Gastroesophageal sphincter (tissue), 4 donors: ENCODE measurements around the gene PKD2. TPM values are rescaled to one million over a fixed set of nuclear protein-coding genes. Genes with fewer than 3 reads are reported as not detected.
"Not testable (repeated sequence)": the region's sequence is repeated elsewhere in the genome, so short reads cannot be mapped to it uniquely, and the experiment has no call there.

Source experiments
- ATAC-seq: fragments of 150-250 bp; one replicate; pipeline ENCODE4 v1.9.1; 2016; ENCODE audit warnings: mild to moderate bottlenecking, moderate library complexity
- H3K27ac ChIP-seq, 4 donors: fragments of 200-600 bp; sonication (generic) in 3 of 4; 1 replicate in 3 of 4; 2 replicates in 1 of 4; pipeline ENCODE4 v1.5.1; 2016 to 2019
- H3K27me3 ChIP-seq: fragments of 200-600 bp; sonication (generic); one replicate; pipeline ENCODE4 v1.5.1; 2019
- H3K36me3 ChIP-seq, 2 donors: fragments of 200-600 bp; sonication (generic); one replicate each; pipeline ENCODE4 v1.5.1; 2019; ENCODE audit warnings: control low read depth in 1 of 2
- H3K4me1 ChIP-seq, 3 donors: fragments of 200-600 bp; sonication (generic); 1 replicate in 2 of 3; 2 replicates in 1 of 3; pipeline ENCODE4 v1.5.1; 2016 to 2019; ENCODE audit warnings: control low read depth in 2 of 3
- H3K4me3 ChIP-seq, 2 donors: fragments of 200-600 bp; sonication (generic); one replicate each; pipeline ENCODE4 v1.5.1; 2019; ENCODE audit warnings: mild to moderate bottlenecking in 1 of 2, moderate library complexity in 1 of 2
- H3K9me3 ChIP-seq, 3 donors: fragments of 200-600 bp; sonication (generic); one replicate each; pipeline ENCODE4 v1.5.1; 2017 to 2019; ENCODE audit warnings: control low read depth in 2 of 3
- CTCF ChIP-seq, 4 experiments: fragments of 200-600 bp in 2 of 4; fragments of 450-650 bp in 2 of 4; sonication (generic) in 1 of 4; IDR thresholded peaks; one replicate each; pipeline ENCODE4 v1.5.1; 2017 to 2019; ENCODE audit warnings: antibody characterized with exemption in 4 of 4, mild to moderate bottlenecking in 2 of 4, moderate library complexity in 2 of 4
- EP300 ChIP-seq: sonication (generic); formaldehyde crosslinking; IDR thresholded peaks from one replicate; pipeline ENCODE4 v1.6.1; 2017; ENCODE audit warnings: antibody characterized with exemption, mild to moderate bottlenecking
- POLR2A ChIP-seq, 2 donors: fragments of 450-650 bp; IDR thresholded peaks; one replicate each; pipeline ENCODE4 v1.6.1; 2017; ENCODE audit warnings: antibody characterized with exemption in 2 of 2, mild to moderate bottlenecking in 2 of 2, moderate library complexity in 1 of 2
- POLR2AphosphoS5 ChIP-seq: sonication (generic); formaldehyde crosslinking; IDR thresholded peaks from one replicate; pipeline ENCODE4 v1.6.1; 2017; ENCODE audit warnings: antibody characterized with exemption
- WGBS, 2 donors: methylation state at CpG; one replicate each; pipeline ENCODE4 v1.1.5; 2018; ENCODE audit warnings: low coverage in 1 of 2; 5-methylcytosine and 5-hydroxymethylcytosine counted together
- total RNA-seq, 4 donors: library from RNA; depleted of rRNA; stranded (reverse); fragments of >200 nt; gene quantifications; one replicate each; pipeline ENCODE4 v1.1.0, GENCODE V29; 2016

PKD2 gene
- total RNA-seq, 4 donors from 2014 or later: 84.5 to 125 (median 117) TPM

- Histone ChIP-seq H3K4me3 (no peak overlapping the region), H3K36me3 (no peaks in the 10 kb centered on the region), H3K27me3 (no peaks in the 10 kb centered on the region), H3K9me3 (no peaks in the 10 kb centered on the region), H3K27ac (no peak overlapping the region), H3K4me1 (no peaks in the 10 kb centered on the region)
- TF ChIP-seq POLR2A (IDR thresholded peaks at IDR 0.05): no peak
- no peak for TF ChIP-seq EP300
- TF ChIP-seq CTCF (IDR thresholded peaks at IDR 0.05): peak in 2 of 4 experiments; percentile 31 to 59
- TF ChIP-seq POLR2AphosphoS5: no peak
- WGBS, 2 donors: 0% methylated on average over 1 of the region's 1 CpG; no CpG with 5 or more reads in 1 of the 2 donors
- ATAC-seq: peak; percentile 60
Measured at GRCh38 chr4:87985097-87985886, 22.1 kb upstream of the PKD2 start.

- TF ChIP-seq CTCF (IDR thresholded peaks at IDR 0.05) (no peak), POLR2AphosphoS5 (no peak), EP300 (no peak), POLR2A (IDR thresholded peaks at IDR 0.05) (no peak)
- ATAC-seq: no peak
- WGBS, 2 donors: 57 to 77% methylated on average over 4 of the region's 4 CpGs
Measured at GRCh38 chr4:87985887-87986200, 21.6 kb upstream of the PKD2 start.

GRCh38 chr4:87986508-87986907 lies 20.9 kb upstream of the PKD2 start:
- Histone ChIP-seq H3K4me3 (no peak overlapping the region), H3K27ac (no peak overlapping the region), H3K4me1 (no peaks in the 10 kb centered on the region), H3K36me3 (no peaks in the 10 kb centered on the region), H3K9me3 (no peaks in the 10 kb centered on the region), H3K27me3 (no peaks in the 10 kb centered on the region)
- no peak for TF ChIP-seq EP300
- no peak for TF ChIP-seq CTCF (IDR thresholded peaks at IDR 0.05)
- no peak for TF ChIP-seq POLR2A (IDR thresholded peaks at IDR 0.05)
- TF ChIP-seq POLR2AphosphoS5: no peak
- 83 to 90% methylated on average over 7 of the region's 9 CpGs for WGBS, 2 donors
- ATAC-seq: no peak

More at GRCh38 chr4:87985887-87986200, 21.6 kb upstream of the PKD2 start:
- H3K27me3 ChIP-seq: no peaks in the 10 kb centered on the region
- no peak overlapping the region for H3K27ac ChIP-seq
- no peak overlapping the region for H3K4me3 ChIP-seq
- H3K36me3 ChIP-seq: no peaks in the 10 kb centered on the region
- no peaks in the 10 kb centered on the region for H3K4me1 ChIP-seq
- H3K9me3 ChIP-seq: no peaks in the 10 kb centered on the region

GRCh38 chr4:87989765-87990164 lies 17.7 kb upstream of the PKD2 start:
- no peak overlapping the region for H3K4me3 ChIP-seq
- H3K36me3 ChIP-seq: no peaks in the 10 kb centered on the region
- no peaks in the 10 kb centered on the region for H3K4me1 ChIP-seq
- H3K27me3 ChIP-seq: no peaks in the 10 kb centered on the region
- H3K27ac ChIP-seq: no peak overlapping the region
- 89 to 93% methylated on average over 3 to 4 of the region's 4 CpGs for WGBS, 2 donors
- no peak for ATAC-seq
- TF ChIP-seq POLR2A (IDR thresholded peaks at IDR 0.05): no peak
- TF ChIP-seq EP300: no peak
- TF ChIP-seq POLR2AphosphoS5: no peak
- no peak for TF ChIP-seq CTCF (IDR thresholded peaks at IDR 0.05)
- H3K9me3 ChIP-seq: no peaks in the 10 kb centered on the region

GRCh38 chr4:87995435-87995834 lies 12.0 kb upstream of the PKD2 start:
- Histone ChIP-seq H3K4me3 (no peak overlapping the region), H3K27ac (no peak overlapping the region), H3K36me3 (no peaks in the 10 kb centered on the region), H3K9me3 (no peaks in the 10 kb centered on the region), H3K4me1 (no peaks in the 10 kb centered on the region), H3K27me3 (no peaks in the 10 kb centered on the region)
- 71 to 75% methylated on average over 2 to 3 of the region's 3 CpGs for WGBS, 2 donors
- no peak for TF ChIP-seq EP300
- no peak for TF ChIP-seq POLR2AphosphoS5
- TF ChIP-seq CTCF (IDR thresholded peaks at IDR 0.05): no peak
- no peak for TF ChIP-seq POLR2A (IDR thresholded peaks at IDR 0.05)
- ATAC-seq: no peak

- not testable (repeated sequence) for H3K27me3 ChIP-seq, H3K4me3 ChIP-seq, H3K9me3 ChIP-seq, ATAC-seq, H3K4me1 ChIP-seq, H3K27ac ChIP-seq, H3K36me3 ChIP-seq
- WGBS, 2 donors: 86 to 93% methylated on average over 2 of the region's 2 CpGs
Measured at GRCh38 chr4:87999191-87999691, 8.2 kb upstream of the PKD2 start.
